Measurements from ENCODE around the gene SLC6A1.

- TF ChIP-seq, protein P1, sequence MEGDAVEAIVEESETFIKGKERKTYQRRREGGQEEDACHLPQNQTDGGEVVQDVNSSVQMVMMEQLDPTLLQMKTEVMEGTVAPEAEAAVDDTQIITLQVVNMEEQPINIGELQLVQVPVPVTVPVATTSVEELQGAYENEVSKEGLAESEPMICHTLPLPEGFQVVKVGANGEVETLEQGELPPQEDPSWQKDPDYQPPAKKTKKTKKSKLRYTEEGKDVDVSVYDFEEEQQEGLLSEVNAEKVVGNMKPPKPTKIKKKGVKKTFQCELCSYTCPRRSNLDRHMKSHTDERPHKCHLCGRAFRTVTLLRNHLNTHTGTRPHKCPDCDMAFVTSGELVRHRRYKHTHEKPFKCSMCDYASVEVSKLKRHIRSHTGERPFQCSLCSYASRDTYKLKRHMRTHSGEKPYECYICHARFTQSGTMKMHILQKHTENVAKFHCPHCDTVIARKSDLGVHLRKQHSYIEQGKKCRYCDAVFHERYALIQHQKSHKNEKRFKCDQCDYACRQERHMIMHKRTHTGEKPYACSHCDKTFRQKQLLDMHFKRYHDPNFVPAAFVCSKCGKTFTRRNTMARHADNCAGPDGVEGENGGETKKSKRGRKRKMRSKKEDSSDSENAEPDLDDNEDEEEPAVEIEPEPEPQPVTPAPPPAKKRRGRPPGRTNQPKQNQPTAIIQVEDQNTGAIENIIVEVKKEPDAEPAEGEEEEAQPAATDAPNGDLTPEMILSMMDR (IDR thresholded peaks at IDR 0.05; ENCODE audit: insufficient read depth, low read length), result no peak
- TF ChIP-seq REST (IDR thresholded peaks at IDR 0.05; ENCODE audit: insufficient replicate concordance, low read depth), result no peak
These were observed 10.6 kb upstream of the SLC6A1 start for GRCh38 chr3:10981961-10982360.

Measured in HL-60 (cell line).